Dedifferentiated amniotic fluid mesenchymal stem cell (primary cell): ENCODE measurements around the gene EFCAB3.
"Not testable (repeated sequence)": the region's sequence is repeated elsewhere in the genome, so short reads cannot be mapped to it uniquely, and the experiment has no call there.

Source experiments
- DNase-seq: peaks from one replicate; pipeline ENCODE4 v3.0.0-alpha.2; 2016; ENCODE audit errors: extremely low spot score

EFCAB3 gene

GRCh38 chr17:62464422-62464821 is 84.1 kb downstream of the EFCAB3 start:
- not testable (repeated sequence) for DNase-seq

GRCh38 chr17:62465271-62465670 is 84.9 kb downstream of the EFCAB3 start:
- not testable (repeated sequence) for DNase-seq
